Colonic mucosa (tissue), 4 donors: ENCODE measurements around the gene ELMO1. TPM values are rescaled to one million over a fixed set of nuclear protein-coding genes. Genes with fewer than 3 reads are reported as not detected.

Source experiments
- DNase-seq: peaks from one replicate; pipeline ENCODE4 v3.0.0-alpha.2; 2020
- H3K27ac ChIP-seq: fragments of 200-600 bp; one replicate; pipeline ENCODE4 v1.8.0; 2021
- H3K27me3 ChIP-seq: fragments of 200-600 bp; one replicate; pipeline ENCODE4 v1.8.0; 2021
- H3K36me3 ChIP-seq: fragments of 200-600 bp; one replicate; pipeline ENCODE4 v1.8.0; 2021
- H3K4me1 ChIP-seq: fragments of 200-600 bp; one replicate; pipeline ENCODE4 v1.8.0; 2021; ENCODE audit warnings: mild to moderate bottlenecking
- H3K4me3 ChIP-seq: fragments of 200-600 bp; one replicate; pipeline ENCODE4 v1.8.0; 2021
- H3K9ac ChIP-seq, 2 donors: one replicate each; pipeline ENCODE4 v1.7.0; 2013; ENCODE audit warnings: control low read depth in 2 of 2, low read depth in 2 of 2, low read length in 2 of 2
- H3K9me3 ChIP-seq: fragments of 200-600 bp; one replicate; pipeline ENCODE4 v1.8.0; 2021
- intact Hi-C: fragments of 100-400 bp; cut with DNase I; formaldehyde crosslinking; loops from one replicate; pipeline ENCODE4 v1.14.1; 2022
- total RNA-seq, 2 donors: library from RNA; stranded (reverse); fragmentation: NEBNext Ultra II Directional in 1 of 2; extraction: Animal tissue kit (Norgen Biotek cat#: 25700) in 1 of 2; gene quantifications; one replicate each; pipeline ENCODE4 v1.2.1, GENCODE V29; 2021
- TF ChIP-seq, protein P1 (sequence below): fragments of 200-600 bp; IDR thresholded peaks from one replicate; pipeline ENCODE4 v1.8.0; 2022; ENCODE audit warnings: antibody characterized with exemption, mild to moderate bottlenecking
- donor health status: healthy.
- donor health status: DM: no; HTN: no; CAD: no.
- donor health status: DM: no; HTN: no; CAD: no.

ELMO1 gene
- total RNA-seq, 2 donors from 2014 or later: 4.2 to 4.7 TPM

DNA sequence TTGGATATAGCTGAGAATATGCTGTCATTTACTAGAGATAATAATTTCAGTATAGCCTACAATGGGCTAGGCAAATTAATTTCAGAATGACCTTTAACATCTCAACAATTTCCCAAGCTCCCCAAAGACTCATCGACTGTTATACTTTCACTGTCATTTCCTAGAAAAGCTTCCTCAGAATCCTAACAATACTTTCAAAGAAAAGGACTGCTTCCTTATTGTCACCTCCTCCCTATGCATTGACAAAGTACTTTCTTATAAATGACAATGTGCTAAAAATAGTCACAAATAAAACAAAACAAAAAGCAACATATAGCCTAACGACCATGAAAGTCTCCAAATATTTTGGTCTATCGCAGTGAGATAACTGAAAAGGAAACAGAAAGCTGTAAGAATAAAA, 272.6 kb downstream of the ELMO1 start:
- no peaks in the 10 kb centered on the region for H3K36me3 ChIP-seq
- no peak overlapping the region for H3K27ac ChIP-seq
- no peaks in the 10 kb centered on the region for H3K4me1 ChIP-seq
- H3K4me3 ChIP-seq: no peak overlapping the region
- no peak for DNase-seq
- TF ChIP-seq, protein P1, sequence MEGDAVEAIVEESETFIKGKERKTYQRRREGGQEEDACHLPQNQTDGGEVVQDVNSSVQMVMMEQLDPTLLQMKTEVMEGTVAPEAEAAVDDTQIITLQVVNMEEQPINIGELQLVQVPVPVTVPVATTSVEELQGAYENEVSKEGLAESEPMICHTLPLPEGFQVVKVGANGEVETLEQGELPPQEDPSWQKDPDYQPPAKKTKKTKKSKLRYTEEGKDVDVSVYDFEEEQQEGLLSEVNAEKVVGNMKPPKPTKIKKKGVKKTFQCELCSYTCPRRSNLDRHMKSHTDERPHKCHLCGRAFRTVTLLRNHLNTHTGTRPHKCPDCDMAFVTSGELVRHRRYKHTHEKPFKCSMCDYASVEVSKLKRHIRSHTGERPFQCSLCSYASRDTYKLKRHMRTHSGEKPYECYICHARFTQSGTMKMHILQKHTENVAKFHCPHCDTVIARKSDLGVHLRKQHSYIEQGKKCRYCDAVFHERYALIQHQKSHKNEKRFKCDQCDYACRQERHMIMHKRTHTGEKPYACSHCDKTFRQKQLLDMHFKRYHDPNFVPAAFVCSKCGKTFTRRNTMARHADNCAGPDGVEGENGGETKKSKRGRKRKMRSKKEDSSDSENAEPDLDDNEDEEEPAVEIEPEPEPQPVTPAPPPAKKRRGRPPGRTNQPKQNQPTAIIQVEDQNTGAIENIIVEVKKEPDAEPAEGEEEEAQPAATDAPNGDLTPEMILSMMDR: no peak
- no peaks in the 10 kb centered on the region for H3K27me3 ChIP-seq
- intact Hi-C loops: no loop called here
- H3K9ac ChIP-seq: no peak overlapping the region
- H3K9me3 ChIP-seq: no peaks in the 10 kb centered on the region

DNA sequence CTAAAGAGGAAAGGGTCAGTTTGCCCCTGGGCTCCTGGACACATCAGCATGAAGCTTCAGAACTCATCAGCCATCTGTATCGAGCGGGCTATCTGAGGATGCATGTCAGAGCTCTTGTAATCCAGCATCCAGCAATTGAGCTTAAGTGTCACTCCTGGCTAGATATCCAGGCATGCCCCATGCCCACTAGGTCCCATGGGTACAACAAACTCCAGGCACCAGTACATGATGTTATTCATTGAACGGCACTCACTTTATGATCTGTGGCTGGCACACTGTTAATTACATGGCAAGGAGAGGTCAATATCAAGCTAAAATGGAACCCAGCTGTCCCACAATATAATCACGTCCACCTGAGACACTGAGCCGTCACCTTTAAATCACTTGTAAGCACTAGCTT, 274.2 kb downstream of the ELMO1 start:
- Histone ChIP-seq H3K27me3 (no peaks in the 10 kb centered on the region), H3K4me3 (no peak overlapping the region), H3K9ac (no peak overlapping the region), H3K36me3 (no peaks in the 10 kb centered on the region), H3K27ac (no peak overlapping the region), H3K4me1 (no peaks in the 10 kb centered on the region), H3K9me3 (no peaks in the 10 kb centered on the region)
- TF ChIP-seq, protein P1: no peak
- no peak for DNase-seq
- intact Hi-C loops: no loop called here

DNA sequence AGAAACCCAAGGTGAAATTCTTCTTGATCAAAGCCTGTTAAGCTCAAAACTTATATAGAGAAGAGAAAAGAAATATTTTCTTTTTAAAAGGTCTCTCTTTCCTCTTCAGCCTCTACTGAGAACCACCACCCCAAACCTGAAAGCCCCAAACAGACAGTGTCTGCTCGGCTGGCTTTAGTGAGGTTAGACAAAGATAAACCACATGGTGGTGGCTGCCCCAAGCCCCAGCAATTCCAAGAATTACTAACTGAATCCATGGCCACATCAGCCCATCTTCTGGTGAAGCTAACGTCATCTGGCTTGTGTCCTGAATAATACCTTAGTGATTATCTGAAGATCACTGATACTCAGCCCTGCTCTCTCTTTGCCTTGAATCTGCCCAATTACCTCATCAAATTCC, 275.0 kb downstream of the ELMO1 start:
- no peak overlapping the region for H3K27ac ChIP-seq
- H3K4me3 ChIP-seq: no peak overlapping the region
- DNase-seq: no peak
- TF ChIP-seq, protein P1: no peak
- H3K9ac ChIP-seq: no peak overlapping the region
- no peaks in the 10 kb centered on the region for H3K36me3 ChIP-seq
- intact Hi-C loops: no loop called here
- no peaks in the 10 kb centered on the region for H3K9me3 ChIP-seq
- no peaks in the 10 kb centered on the region for H3K4me1 ChIP-seq
- H3K27me3 ChIP-seq: no peaks in the 10 kb centered on the region

DNA sequence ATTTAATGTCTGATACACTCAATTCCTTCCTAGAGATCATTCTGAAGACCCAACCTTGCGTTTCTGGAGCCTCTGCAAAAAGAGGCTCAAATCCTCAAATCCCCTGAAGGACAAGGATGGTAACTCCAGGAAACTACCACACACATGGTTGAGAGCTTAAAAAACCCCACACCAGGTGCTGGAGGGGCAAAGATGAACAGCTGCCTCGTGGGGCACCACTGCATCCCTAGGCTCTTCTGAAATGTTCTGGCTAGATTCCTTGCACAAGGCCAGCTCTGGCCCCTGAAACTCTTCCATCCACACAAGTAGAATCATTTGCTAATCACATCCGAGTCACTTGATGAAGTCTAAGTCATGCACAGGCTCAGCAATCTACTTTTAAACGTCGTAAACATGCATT, 286.6 kb downstream of the ELMO1 start:
- no peaks in the 10 kb centered on the region for H3K36me3 ChIP-seq
- TF ChIP-seq, protein P1: no peak
- no peaks in the 10 kb centered on the region for H3K27me3 ChIP-seq
- no peaks in the 10 kb centered on the region for H3K9me3 ChIP-seq
- H3K4me3 ChIP-seq: no peak overlapping the region
- H3K4me1 ChIP-seq: no peaks in the 10 kb centered on the region
- intact Hi-C loops: no loop called here
- no peak for DNase-seq
- H3K9ac ChIP-seq: no peak overlapping the region
- H3K27ac ChIP-seq: no peak overlapping the region

DNA sequence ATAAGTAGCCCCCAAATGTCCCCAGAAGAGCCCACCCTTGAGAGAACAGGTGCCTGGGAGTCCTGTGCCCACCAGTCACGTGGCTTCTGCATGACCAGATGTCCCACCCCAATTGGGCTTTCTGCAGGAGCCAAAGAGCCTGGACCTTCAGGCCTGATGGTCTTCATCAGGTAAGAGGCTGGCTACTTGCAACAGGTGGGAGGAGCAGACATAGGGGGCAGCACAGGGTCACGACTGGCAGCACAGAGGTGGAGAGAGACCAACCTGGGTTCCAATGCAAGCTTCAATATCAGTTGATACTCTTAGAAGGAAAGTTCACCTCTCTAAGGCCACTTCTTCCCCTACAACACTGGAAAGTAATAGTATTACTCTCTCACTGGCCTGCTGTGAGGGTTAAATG, 288.0 kb downstream of the ELMO1 start:
- H3K9ac ChIP-seq: no peak overlapping the region
- intact Hi-C loops: no loop called here
- H3K9me3 ChIP-seq: no peaks in the 10 kb centered on the region
- no peaks in the 10 kb centered on the region for H3K27me3 ChIP-seq
- no peak overlapping the region for H3K27ac ChIP-seq
- no peaks in the 10 kb centered on the region for H3K4me1 ChIP-seq
- H3K36me3 ChIP-seq: no peaks in the 10 kb centered on the region
- TF ChIP-seq, protein P1: no peak
- DNase-seq: no peak
- H3K4me3 ChIP-seq: no peak overlapping the region

DNA sequence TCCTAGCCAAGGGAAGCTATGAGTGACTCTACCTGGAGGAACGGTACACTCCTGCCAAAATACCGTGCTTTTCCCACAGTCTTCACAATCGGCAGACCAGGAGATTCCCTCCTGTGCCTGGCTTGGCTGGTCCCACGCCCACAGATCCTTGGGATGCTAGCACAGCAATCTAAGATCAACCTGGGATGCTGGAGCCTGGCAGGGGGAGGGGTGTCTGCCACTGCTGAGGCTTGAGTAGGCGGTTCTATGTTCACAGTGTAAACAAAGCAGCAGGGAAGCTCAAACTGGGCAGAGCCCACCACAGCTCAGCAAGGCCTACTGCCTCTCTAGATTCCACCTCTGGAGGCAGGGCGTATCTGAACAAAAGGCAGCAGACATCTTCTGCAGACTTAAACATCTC, 295.3 kb downstream of the ELMO1 start:
- no peaks in the 10 kb centered on the region for H3K27me3 ChIP-seq
- H3K4me3 ChIP-seq: no peak overlapping the region
- no peaks in the 10 kb centered on the region for H3K36me3 ChIP-seq
- no peaks in the 10 kb centered on the region for H3K9me3 ChIP-seq
- TF ChIP-seq, protein P1: no peak
- no peak for DNase-seq
- intact Hi-C loops: no loop called here
- peaks cover 2% of the 10 kb centered on the region for H3K4me1 ChIP-seq
- H3K27ac ChIP-seq: no peak overlapping the region
- H3K9ac ChIP-seq: no peak overlapping the region
